Stimulated activated CD4-positive, alpha-beta T cell treated with anti-CD3 and anti-CD28 coated beads, Interleukin-1b, Interleukin-23, amount 100 ng/mL, for 24 hours (primary cell): ENCODE results near the gene CCDC34.

Experiments
- DNase-seq, 4 experiments: peaks; one replicate each; pipeline ENCODE4 v3.0.0-alpha.2; 2020; ENCODE audit warnings: low read depth in 4 of 4, low spot score in 1 of 4

The CCDC34 gene, protein sequence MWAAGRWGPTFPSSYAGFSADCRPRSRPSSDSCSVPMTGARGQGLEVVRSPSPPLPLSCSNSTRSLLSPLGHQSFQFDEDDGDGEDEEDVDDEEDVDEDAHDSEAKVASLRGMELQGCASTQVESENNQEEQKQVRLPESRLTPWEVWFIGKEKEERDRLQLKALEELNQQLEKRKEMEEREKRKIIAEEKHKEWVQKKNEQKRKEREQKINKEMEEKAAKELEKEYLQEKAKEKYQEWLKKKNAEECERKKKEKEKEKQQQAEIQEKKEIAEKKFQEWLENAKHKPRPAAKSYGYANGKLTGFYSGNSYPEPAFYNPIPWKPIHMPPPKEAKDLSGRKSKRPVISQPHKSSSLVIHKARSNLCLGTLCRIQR

DNA sequence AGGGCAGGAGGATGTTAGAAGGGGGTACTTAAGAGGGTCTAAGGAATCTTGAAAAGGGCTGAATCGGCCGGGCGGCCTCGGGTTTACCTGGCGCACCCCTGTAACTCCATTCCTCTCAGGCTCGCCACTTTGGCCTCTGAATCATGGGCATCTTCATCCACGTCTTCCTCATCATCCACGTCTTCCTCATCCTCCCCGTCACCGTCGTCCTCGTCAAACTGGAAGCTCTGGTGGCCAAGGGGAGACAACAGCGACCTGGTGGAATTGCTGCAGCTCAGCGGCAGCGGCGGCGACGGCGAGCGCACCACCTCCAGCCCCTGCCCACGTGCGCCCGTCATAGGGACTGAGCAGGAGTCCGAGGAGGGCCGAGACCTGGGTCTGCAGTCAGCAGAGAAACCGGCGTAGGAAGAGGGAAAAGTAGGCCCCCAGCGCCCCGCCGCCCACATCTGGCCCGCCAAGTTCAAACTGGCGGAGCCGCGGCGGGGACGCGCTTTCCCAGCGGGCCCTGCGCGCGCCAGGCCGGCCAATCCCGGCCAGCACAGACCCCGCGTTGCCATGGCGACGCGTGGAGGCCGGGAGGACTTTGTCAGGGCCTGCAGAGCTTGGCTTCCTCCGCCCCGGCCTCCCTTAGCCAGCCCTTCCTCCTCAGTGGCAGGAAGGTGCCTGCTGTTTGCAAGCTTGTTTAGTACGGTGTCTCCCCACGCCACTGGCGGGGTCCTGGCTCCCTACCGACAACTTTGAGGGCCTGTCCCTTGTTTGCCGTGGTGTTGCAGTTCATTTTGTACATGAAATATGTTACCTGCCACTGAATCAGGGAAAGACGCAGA, at the start of gene CCDC34:
TSS of gene CCDC34 (minus strand) at position 467 of the 827 bp plus-strand sequence. CDS start at position 446, 21 bp downstream.
- peak; percentile 60 to 83 (median 72) for DNase-seq

DNA sequence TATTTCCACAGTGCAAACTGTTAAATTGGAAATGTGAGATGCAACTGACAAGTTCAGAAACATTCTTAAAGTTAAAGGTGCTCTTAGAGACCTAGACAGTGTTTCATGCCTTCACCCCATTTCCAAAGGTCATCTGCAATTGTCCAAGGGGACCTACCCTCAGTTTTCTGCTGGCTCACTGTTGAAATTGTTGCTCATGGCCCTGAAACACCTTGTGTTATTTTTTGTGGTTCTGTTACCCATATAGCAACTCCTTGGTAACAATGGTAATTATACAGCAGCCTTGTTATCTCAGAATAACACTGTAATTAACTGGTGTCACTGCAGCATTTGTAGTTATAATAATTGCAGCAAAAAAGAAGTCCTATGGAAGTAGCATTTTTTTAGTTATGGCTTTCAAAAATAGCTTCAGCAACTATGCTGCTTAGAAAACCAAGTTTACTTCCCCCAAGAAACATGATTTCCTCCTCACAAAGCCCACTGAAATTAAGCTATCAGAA, 49.2 kb upstream of the CCDC34 start:
- no peak for DNase-seq

DNA sequence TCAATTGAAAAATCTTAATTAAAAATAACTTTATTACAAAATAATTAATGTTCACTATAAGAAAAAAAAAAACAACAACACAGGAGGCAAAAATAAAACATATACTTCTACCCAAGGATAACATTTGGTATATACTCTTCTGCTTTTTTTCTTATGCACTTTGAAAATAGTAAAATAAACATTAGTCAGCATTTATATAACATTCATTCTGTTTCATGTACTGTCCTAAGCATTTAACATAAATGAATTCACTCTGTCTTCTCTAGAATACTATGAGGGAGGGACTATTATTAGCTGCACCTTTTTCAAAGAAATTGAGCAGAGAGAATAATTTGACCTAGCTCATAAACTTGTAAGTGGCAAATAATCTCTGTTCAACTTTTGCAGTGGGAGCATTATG, 48.3 kb upstream of the CCDC34 start:
- DNase-seq: no peak

DNA sequence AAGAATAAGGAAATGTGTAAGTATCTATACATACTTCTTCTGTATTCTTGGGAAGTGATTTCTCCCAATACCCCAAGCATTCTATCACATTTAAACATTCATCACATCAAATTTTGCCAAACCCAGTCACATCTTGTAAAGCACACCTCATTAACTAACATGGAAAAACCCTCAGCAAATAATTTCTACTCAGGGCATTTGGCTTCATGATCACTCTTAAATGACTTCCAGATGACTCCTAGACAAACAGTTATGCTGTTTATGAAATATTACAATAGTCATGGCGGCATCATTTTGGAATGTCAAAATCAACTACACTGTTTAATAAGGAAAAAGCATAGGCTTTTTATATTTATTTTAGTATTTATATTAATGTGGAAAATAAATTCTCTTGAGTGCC, 47.3 kb upstream of the CCDC34 start:
- no peak for DNase-seq

DNA sequence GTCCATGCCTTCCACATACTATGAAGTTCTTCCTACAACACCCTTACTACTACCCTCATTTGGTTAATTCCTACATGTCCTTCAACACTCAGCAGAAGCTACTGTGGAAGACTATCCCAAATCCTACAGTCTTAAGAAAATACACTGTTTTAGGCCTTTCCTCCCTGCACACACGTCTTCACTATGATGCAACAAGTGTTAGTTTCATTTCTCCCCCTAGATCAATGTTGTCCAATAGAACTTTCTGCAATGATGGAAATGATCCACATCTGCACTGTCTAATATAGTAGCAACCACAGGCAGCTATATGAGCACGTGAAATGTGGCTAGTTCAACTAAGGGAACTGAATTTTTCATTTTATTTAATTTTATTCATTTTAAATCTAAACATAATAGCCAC, 46.7 kb upstream of the CCDC34 start:
- DNase-seq: no peak

DNA sequence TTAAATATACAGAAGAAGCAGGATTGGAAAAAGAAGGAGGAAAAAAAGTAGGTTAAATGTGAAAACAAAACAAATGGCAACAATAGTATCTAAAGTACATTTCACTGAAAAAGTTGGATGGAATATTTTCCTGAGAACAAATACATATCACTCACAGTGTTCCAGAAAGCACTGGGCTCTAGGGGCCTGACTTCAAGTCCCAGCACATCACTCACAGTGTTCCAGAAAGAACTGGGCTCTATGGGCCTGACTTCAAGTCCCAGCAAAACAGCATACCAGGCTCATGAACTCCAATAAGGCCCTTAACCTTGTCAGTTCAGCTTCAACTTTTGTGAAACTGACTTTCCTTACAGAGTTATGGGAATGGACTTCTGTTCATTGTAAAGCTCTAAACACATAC, 46.0 kb upstream of the CCDC34 start:
- no peak for DNase-seq

DNA sequence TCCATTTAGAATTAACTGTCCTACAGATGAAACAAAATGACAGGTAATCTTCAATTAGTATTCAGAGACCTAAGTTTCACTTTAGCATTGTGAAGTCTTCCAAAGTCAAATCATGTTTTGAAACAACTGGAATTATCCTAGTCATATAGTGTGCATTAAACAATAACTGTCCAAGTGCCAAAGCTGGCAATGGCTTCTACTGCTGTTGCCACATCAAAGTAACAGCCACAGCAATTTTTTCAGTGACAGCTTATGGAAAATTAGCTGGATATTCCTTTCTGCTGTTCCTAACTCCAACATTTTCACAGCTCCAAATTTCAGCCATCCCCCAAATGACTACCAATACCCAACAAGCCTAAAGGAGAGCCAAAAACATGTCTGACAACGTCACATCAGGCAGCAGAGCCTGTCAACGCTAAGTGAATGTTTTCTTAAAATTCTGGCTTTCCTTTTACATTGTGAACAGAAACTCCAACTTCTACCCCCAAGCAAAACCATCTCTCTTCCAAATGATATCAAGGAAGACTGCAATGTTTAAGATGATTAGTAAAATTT, 45.3 kb upstream of the CCDC34 start:
- DNase-seq: no peak

DNA sequence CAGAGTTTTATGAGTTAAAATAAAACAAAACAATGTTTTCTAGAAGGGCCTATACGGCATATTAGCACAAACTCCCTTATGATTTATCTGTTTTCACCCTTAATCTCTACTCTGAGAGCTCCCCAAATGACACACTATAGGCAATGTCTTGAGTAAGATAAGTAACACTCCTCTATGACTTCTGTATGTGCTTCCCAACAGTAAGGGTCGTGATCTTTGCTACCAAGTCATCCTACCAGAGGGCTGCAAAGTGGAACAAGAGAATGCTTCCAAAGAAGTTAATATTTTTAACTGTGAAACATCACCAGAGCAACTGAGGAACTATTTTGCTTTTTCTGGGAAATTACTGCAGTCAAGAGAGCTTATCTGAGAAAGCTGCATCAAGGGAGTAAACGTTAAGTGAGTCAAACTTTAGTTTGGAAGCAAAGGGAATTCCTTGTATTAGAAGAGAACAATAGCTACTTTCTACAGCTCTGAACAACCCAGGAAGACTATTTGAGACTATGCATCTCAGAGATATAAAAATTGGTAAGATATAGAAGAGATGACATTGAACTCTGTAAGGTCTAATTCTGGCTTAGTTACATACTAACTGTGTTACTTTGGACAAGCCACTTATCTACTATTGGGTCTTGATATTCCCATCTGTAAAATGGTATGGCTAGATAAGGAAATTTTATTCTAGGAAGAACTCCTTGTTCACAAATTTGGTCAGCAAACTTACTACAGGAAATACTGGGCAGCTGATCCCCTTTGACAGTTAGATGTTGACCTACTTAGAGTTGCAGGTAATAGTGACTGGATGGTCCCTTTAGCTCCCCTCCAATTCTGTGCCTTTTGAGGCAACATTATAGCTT, 43.7 kb upstream of the CCDC34 start:
- DNase-seq: no peak

DNA sequence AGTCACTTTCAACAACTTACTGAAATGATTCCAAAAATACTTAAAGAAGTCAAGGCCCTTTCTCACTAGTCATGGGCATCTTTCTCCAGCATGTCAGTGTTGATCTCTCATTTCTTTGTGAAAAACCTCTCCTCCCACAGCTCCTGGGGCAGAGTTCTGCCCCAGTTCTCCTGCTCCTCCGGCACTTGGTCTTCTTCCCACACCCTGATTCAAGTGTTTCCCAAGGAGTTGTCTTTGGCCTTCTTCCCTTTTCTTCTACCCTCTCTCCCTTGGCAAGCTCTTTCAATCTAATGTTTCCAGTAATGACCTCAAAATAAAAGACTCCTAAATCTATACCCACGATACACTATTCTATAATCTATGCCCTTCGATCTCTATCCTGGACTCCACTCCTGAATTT, 42.1 kb upstream of the CCDC34 start:
- DNase-seq: no peak

DNA sequence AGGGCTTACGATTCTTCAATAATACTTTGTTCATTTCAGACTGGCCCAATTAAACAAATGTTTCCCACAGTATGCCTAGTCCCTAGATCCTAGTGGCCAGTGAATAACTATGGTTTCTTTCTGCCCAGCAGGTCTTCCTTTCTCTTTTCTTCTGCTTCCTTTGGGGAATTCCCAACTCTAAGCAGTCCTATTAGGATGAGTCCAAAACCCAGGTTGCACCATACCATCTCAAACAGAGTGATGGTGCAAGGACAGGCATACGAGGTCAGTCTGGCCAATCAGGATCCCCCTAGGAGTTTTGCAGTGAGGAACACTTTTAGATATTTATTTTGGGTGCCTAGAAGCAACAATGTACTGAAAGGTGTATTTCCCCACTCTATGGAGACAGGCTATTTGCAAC, 41.4 kb upstream of the CCDC34 start:
- DNase-seq: no peak

DNA sequence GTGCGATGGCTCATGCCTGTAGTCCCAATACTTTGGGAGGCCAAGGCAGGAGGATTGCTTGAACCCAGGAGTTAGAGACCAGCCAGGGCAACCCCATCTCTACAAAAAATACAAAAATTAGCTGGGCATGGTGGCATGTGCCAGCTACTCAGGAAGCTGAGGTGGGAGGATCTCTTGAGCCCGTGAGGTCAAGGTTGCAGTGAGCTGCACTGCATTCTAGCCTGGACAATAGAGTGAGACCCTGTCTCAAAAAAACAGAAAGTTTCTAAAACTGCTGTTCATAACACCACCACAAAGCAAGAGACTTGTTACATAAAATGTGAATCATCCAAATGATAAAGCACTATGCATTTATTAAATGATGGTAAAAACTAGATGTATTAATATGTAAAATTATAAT, 40.2 kb upstream of the CCDC34 start:
- no peak for DNase-seq

DNA sequence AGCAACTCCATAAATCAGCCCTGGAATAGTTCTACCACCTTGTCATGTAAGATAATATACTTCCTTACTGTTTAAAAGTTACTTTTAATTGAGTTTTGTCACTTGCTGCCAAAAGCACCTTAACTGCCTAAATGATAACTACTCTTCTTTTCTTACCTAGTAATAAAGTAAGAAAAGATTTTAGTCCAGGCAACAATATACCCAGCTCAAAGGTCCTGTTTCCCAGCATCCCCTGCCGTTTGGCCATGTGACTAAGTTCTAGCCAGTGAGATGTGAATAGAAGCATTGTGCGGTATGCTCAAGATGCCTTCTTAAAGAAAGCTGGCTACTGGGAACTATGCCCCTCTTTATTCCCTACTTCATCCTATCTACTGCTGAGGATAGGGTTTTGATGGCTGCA, 39.4 kb upstream of the CCDC34 start:
- no peak for DNase-seq

DNA sequence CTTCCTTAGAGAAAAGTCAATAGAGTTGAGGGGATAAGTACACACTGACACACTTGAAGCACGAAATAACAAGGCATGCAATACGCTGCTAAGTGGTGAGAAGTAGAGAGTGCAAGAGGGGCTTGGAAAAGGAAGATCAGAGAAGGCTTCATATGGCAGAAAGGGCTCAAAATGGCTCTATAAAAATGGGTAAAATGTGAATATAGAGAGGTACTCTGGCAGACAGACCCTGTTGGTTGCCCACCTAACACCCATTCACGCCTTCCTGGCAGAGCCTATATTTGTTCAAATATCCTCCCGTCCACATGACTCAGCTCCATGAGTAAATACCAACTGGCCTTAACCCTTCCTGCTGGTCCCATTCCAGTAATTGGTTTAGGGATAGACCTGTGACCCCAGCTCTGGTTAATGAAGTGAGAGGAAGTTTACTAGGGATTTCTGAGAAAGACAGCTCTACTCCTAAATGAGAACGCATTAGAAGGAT, 38.9 kb upstream of the CCDC34 start:
- no peak for DNase-seq

DNA sequence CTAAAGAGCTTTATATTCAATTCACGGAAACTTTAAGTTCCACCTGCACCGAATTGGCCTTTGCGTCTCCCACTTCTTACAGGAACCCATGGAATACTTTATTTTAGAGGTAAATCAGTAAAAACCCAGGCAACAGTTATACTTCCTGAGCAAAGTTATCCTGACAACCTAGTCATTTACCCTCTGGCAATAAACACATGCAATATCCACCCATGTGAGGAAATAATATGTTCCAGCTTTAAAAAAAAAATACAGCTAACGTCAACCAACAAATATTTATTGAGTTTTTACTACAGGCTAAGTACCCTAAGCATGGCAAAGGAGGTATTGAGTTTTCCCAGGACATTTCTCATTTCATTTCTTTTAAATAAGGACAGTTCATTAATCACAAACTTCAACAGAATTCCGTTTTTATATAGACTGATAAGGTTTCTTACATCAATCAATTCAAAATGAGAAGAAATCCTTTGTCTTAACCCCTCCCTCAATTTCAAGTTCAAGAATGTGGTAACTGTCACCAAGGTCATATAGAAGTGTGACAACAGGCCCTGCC, 38.3 kb upstream of the CCDC34 start:
- no peak for DNase-seq

DNA sequence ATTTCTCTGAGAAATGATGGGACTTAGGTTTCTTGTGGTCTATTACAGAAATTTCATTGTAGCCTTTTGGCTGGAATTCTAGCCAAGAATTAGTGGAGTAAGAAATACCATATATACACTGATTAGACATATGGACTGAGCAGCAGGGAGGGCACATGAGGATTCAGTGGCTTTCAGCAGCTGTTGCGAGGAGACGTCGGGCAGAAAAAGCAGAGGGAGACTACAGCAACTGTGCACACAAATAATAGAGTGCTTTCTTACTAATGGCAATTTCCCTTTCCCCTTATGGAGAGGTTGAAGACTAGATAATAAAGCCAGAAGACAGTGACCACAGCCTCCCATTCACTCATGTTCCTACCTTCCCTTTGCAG, 35.4 kb upstream of the CCDC34 start:
- no peak for DNase-seq

DNA sequence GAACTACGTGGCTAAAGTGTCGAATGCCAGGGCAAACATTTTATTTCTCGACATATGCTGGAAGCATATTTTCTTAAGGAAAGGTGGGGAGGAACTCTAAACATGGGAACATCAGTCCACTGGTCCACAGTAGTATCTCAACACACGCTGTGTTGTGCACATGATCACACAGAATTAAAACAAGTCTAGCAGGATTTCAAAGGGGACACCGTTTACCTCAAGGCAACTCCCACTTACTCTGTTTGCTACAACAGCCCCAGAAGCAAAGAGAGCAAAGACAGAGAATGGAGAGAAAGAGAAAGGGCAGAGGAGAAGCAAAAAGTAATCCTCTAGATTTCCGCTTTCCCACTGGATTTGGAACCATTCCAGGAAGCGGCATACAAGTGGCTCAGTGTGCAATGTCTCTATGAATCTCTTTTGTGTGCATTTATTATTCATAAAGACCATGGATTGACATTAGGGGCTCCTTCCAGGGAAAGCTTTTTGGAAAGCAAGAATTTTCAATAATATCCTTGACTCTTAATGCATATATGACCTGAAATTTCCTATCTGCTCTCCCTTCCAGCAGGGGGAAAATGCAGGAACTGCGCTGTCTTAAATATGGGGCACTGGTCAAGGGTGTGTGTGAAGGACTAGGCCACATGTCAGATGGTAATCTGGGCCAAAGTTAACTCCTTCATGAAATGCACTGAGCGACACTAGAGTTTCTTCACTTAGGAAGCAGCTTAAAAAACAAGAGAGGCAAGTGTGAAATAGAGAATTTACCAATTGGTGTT, 34.8 kb upstream of the CCDC34 start:
- DNase-seq: no peak

DNA sequence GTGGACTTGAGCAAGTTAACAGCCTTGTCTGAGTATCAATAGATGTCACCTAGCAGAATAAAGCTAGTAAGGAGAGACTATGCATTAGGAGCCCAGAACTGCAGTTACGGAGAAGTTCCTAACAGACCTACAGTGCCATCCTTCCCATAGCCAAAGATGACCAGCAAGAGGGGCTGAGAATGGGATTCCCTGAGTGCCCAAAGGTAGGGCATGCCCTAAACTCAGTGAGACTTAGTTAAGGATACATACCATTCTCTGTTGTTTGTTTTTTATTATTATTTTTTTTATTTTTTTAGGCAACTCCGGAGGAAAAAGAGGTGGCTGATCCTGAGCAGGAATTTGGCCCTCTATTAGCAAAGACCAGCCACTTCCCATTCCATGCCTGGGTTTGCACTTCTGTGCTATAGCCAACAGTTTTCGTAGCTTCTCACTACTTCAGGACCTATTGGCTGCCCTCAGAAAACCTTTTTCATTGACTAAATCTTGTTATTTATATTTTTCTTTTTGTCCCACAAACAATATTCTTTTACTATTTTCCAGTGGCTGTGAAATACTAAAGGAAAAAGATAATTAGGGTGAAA, 33.3 kb upstream of the CCDC34 start:
- DNase-seq: no peak

DNA sequence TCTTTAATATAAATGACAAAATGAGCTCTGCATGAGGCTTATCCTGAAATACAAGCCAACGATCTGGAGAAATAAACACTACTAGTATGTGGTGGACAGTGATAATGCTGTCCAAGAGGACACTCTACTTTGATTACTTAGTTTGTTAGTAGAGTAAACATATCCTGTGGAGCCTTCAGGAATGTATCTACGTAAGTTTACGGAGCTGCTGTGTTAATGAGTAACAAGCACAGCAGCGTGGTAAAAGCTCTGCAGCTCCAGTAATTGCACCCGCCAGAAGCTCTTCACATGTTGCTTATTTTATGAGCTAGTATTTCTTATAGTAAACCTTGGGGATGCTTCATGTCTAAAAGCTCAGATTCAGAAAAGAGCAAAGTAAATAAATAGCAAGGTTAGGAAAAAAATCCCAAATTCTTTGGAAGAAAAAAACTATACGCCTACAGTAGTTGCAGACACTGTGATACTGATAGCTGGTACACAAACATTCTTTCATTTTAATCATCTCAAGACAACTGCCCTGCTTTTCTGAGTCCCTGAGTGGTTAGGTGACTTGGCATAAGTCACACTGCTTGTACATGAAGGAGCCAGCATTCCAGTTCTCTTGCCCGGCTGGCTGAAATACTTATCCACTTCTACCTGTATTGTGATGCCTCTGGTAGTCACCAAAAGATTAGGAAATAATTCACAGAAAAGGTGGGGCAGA, 32.7 kb upstream of the CCDC34 start:
- no peak for DNase-seq

DNA sequence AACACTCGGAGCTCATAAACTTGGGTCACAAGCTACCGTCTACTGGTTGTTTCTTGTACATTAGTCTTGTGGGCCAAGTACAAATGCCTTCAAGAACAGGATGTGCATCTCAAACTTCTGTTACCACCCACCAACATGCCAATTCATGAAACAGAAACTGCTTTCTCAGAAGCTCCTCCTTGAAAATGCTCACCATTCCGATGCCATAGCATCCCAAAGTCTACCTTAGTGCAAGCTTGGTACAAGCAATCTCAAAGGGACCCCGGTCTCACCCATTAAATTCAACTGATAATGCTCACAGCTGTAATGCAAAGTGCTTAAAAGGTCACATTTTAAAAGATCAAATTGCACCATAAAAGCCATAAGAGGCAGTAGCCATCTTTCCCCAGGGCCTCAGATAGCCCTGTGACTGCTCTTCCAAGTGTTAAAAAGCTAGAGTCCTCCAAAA, 31.8 kb upstream of the CCDC34 start:
- DNase-seq: no peak
